ENCODE data around the gene FIZ1.

FIZ1 gene

GRCh38 chr19:55566823-55567222, 32.5 kb downstream of the FIZ1 start:
- DNase-seq: no peak

GRCh38 chr19:55563261-55563690, 36.0 kb downstream of the FIZ1 start:
- no peak for DNase-seq

GRCh38 chr19:55559684-55560083, 39.6 kb downstream of the FIZ1 start:
- no peak for DNase-seq

- DNase-seq: no peak
Measured at GRCh38 chr19:55554741-55555152, 44.6 kb downstream of the FIZ1 start.

- DNase-seq: no peak
Measured at GRCh38 chr19:55554302-55554701, 45.0 kb downstream of the FIZ1 start.

GRCh38 chr19:55553217-55554182, 45.8 kb downstream of the FIZ1 start:
- DNase-seq: no peak

- DNase-seq: no peak
Measured at GRCh38 chr19:55552620-55553019, 46.7 kb downstream of the FIZ1 start.

- DNase-seq: no peak
Measured at GRCh38 chr19:55552206-55552605, 47.1 kb downstream of the FIZ1 start.

GRCh38 chr19:55550321-55550650, 49.0 kb downstream of the FIZ1 start:
- DNase-seq: no peak

- DNase-seq: no peak
Measured at GRCh38 chr19:55549500-55550320, 49.6 kb downstream of the FIZ1 start.

GRCh38 chr19:55546822-55547614, 52.3 kb downstream of the FIZ1 start:
- peak; percentile 73 for DNase-seq

GRCh38 chr19:55546011-55546410, 53.3 kb downstream of the FIZ1 start:
- no peak for DNase-seq

GRCh38 chr19:55545443-55545842, 53.9 kb downstream of the FIZ1 start, which contains the start of gene SBK3:
Gene SBK3 (minus strand): TSS chr19:55545543. CDS start chr19:55545543, 0 bp downstream.
- DNase-seq: no peak

- DNase-seq: no peak
Measured at GRCh38 chr19:55544776-55545439, 54.4 kb downstream of the FIZ1 start.

- DNase-seq: no peak
Measured at GRCh38 chr19:55544014-55544413, 55.3 kb downstream of the FIZ1 start.

- no peak for DNase-seq
Measured at GRCh38 chr19:55543567-55543966, 55.8 kb downstream of the FIZ1 start.

- DNase-seq: no peak
Measured at GRCh38 chr19:55542292-55542855, 56.9 kb downstream of the FIZ1 start.
